Trophoblast cell (in vitro differentiated cells and primary cell): ENCODE data around the gene SMARCC2.

Source experiments
- DNase-seq, 2 donors: peaks; one replicate each; pipeline ENCODE4 v3.0.0-alpha.2; 2016
- H2AFZ ChIP-seq: 2 replicates; pipeline ENCODE4 v1.6.1; 2013; ENCODE audit warnings: low read length, moderate library complexity, mild to moderate bottlenecking; ENCODE audit not compliant: insufficient read depth, poor library complexity
- H2AK5ac ChIP-seq: 2 replicates; pipeline ENCODE4 v1.6.1; 2013; ENCODE audit warnings: mild to moderate bottlenecking, low read length
- H2BK120ac ChIP-seq: 2 replicates; pipeline ENCODE4 v1.6.1; 2013; ENCODE audit warnings: low read length, mild to moderate bottlenecking, moderate library complexity; ENCODE audit not compliant: insufficient read depth, poor library complexity
- H2BK12ac ChIP-seq: 2 replicates; pipeline ENCODE4 v1.6.1; 2013; ENCODE audit warnings: mild to moderate bottlenecking, low read length, moderate library complexity
- H2BK5ac ChIP-seq: 2 replicates; pipeline ENCODE4 v1.6.1; 2013; ENCODE audit warnings: low read length, low read depth, moderate library complexity, mild to moderate bottlenecking; ENCODE audit not compliant: poor library complexity
- H3K14ac ChIP-seq: 2 replicates; pipeline ENCODE4 v1.6.1; 2013; ENCODE audit warnings: mild to moderate bottlenecking, low read length
- H3K18ac ChIP-seq: 2 replicates; pipeline ENCODE4 v1.6.1; 2013; ENCODE audit warnings: mild to moderate bottlenecking, low read length
- H3K23ac ChIP-seq: 2 replicates; pipeline ENCODE4 v1.6.1; 2013; ENCODE audit warnings: low read length
- H3K27ac ChIP-seq: 2 replicates; pipeline ENCODE4 v1.5.1; 2013; ENCODE audit warnings: low read depth, mild to moderate bottlenecking, inconsistent platforms, low read length, moderate library complexity
- H3K27me3 ChIP-seq: 2 replicates; pipeline ENCODE4 v1.6.1; 2013; ENCODE audit warnings: inconsistent platforms, mild to moderate bottlenecking, low read length, moderate library complexity; ENCODE audit not compliant: insufficient read depth
- H3K36me3 ChIP-seq, 2 experiments: 1 replicate in 1 of 2; 2 replicates in 1 of 2; pipeline ENCODE4 v1.6.1; 2013; ENCODE audit warnings: low read length in 2 of 2, mild to moderate bottlenecking in 2 of 2, moderate library complexity in 1 of 2; ENCODE audit not compliant: insufficient read depth in 2 of 2, control insufficient read depth in 1 of 2
- H3K4ac ChIP-seq: 2 replicates; pipeline ENCODE4 v1.6.1; 2013; ENCODE audit warnings: low read depth, mild to moderate bottlenecking, low read length, moderate library complexity
- H3K4me1 ChIP-seq, 2 experiments: 1 replicate in 1 of 2; 2 replicates in 1 of 2; pipeline ENCODE4 v1.6.1; 2013; ENCODE audit warnings: low read length in 2 of 2, mild to moderate bottlenecking in 2 of 2, moderate library complexity in 1 of 2; ENCODE audit not compliant: insufficient read depth in 2 of 2, control insufficient read depth in 1 of 2
- H3K4me2 ChIP-seq: 2 replicates; pipeline ENCODE4 v1.6.1; 2013; ENCODE audit warnings: inconsistent platforms, mild to moderate bottlenecking, low read length, moderate library complexity
- H3K4me3 ChIP-seq: 2 replicates; pipeline ENCODE4 v1.5.1; 2013; ENCODE audit warnings: mild to moderate bottlenecking, low read depth, low read length, inconsistent platforms
- H3K79me1 ChIP-seq: one replicate; pipeline ENCODE4 v1.6.1; 2013; ENCODE audit warnings: low read length
- H3K79me2 ChIP-seq: 2 replicates; pipeline ENCODE4 v1.6.1; 2013; ENCODE audit warnings: low read length, mild to moderate bottlenecking; ENCODE audit not compliant: control insufficient read depth, insufficient read depth, poor library complexity
- H3K9ac ChIP-seq: 2 replicates; pipeline ENCODE4 v1.6.1; 2013; ENCODE audit warnings: mild to moderate bottlenecking, low read length
- H3K9me3 ChIP-seq: 2 replicates; pipeline ENCODE4 v1.6.1; 2013; ENCODE audit warnings: low read depth, mild to moderate bottlenecking, control low read depth, inconsistent platforms, low read length; ENCODE audit not compliant: insufficient read depth
- H4K12ac ChIP-seq: 2 replicates; pipeline ENCODE4 v1.6.1; 2013; ENCODE audit warnings: low read depth, mild to moderate bottlenecking, low read length, moderate library complexity
- H4K8ac ChIP-seq: 2 replicates; pipeline ENCODE4 v1.6.1; 2013; ENCODE audit warnings: low read depth, mild to moderate bottlenecking, low read length, moderate library complexity
- H4K91ac ChIP-seq: one replicate; pipeline ENCODE4 v1.6.1; 2013; ENCODE audit warnings: low read depth, mild to moderate bottlenecking, low read length, moderate library complexity
- WGBS: extraction: QIAGEN DNeasy Blood & Tissue Kit; methylation state at CpG from one replicate; pipeline ENCODE4 v1.1.7; 2013; ENCODE audit warnings: missing lambda C conversion rate; ENCODE audit not compliant: insufficient read length, insufficient coverage; ENCODE audit errors: extremely low coverage; 5-methylcytosine and 5-hydroxymethylcytosine counted together

Gene SMARCC2

GRCh38 chr12:56146492-56147460, 42.5 kb downstream of the SMARCC2 start:
- Histone ChIP-seq H4K91ac (no peak overlapping the region), H3K14ac (no peak overlapping the region), H2BK12ac (no peak overlapping the region), H3K4me3 (no peak overlapping the region), H3K9me3 (no peaks in the 10 kb centered on the region), H3K36me3 (peaks cover 23 to 28% of the 10 kb centered on the region in 2 experiments), H3K27me3 (no peaks in the 10 kb centered on the region), H3K79me1 (peaks cover under 1% of the 10 kb centered on the region), H2AK5ac (no peak overlapping the region), H3K27ac (no peak overlapping the region), H3K4me1 (peaks cover 4 to 5% of the 10 kb centered on the region in 2 experiments), H3K9ac (no peak overlapping the region), H2BK120ac (no peak overlapping the region), H3K18ac (no peak overlapping the region), H3K23ac (no peak overlapping the region), H4K12ac (no peak overlapping the region), H3K4me2 (no peak overlapping the region), H2AFZ (no peak overlapping the region), H3K4ac (no peak overlapping the region), H2BK5ac (no peak overlapping the region), H4K8ac (no peak overlapping the region), H3K79me2 (no peaks in the 10 kb centered on the region)
- WGBS, result no CpG with 5 or more reads among the region's 13 CpGs
- peak; percentile 59 to 78 for DNase-seq

DNA sequence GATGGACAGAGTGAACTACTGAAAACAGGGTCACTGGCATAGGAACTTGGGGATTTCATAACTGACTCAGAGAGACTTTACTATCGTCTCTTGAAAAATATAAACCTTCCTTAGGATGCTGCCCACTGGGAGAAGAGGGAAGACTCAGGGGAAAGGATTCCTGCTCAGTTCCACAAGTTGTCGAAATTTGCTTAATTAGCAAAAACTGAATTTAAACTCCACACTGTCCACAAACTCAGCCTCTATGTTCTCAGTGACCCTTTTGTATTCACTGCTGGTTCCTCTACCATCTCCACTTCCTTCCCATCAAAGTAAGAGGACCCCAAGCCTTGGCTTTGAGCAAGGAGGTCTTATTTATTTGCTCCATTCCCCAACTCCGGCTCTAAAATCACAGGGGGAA, 44.1 kb downstream of the SMARCC2 start:
- Histone ChIP-seq H4K12ac (no peak overlapping the region), H2AK5ac (no peak overlapping the region), H3K36me3 (peaks cover 23 to 34% of the 10 kb centered on the region in 2 experiments), H3K4me3 (no peak overlapping the region), H3K23ac (no peak overlapping the region), H3K9me3 (no peaks in the 10 kb centered on the region), H3K4me2 (no peak overlapping the region), H4K8ac (no peak overlapping the region), H3K9ac (no peak overlapping the region), H3K4ac (no peak overlapping the region), H3K14ac (no peak overlapping the region), H2AFZ (no peak overlapping the region), H3K27me3 (no peaks in the 10 kb centered on the region), H4K91ac (no peak overlapping the region), H3K4me1 (no peaks in the 10 kb centered on the region), H3K27ac (no peak overlapping the region), H3K18ac (no peak overlapping the region), H3K79me2 (no peaks in the 10 kb centered on the region), H2BK12ac (no peak overlapping the region), H2BK5ac (no peak overlapping the region), H2BK120ac (no peak overlapping the region), H3K79me1 (no peaks in the 10 kb centered on the region)
- WGBS, result no CpG with 5 or more reads among the region's 3 CpGs
- DNase-seq, result no peak

GRCh38 chr12:56143870-56144269, 45.4 kb downstream of the SMARCC2 start:
- Histone ChIP-seq H2AFZ (no peak overlapping the region), H4K8ac (no peak overlapping the region), H2BK5ac (no peak overlapping the region), H3K4me3 (no peak overlapping the region), H3K4me1 (no peaks in the 10 kb centered on the region), H3K18ac (no peak overlapping the region), H3K27me3 (no peaks in the 10 kb centered on the region), H4K12ac (no peak overlapping the region), H3K36me3 (peaks cover 33 to 40% of the 10 kb centered on the region in 2 experiments), H3K79me2 (no peaks in the 10 kb centered on the region), H3K23ac (no peak overlapping the region), H2BK120ac (no peak overlapping the region), H2BK12ac (no peak overlapping the region), H3K4me2 (no peak overlapping the region), H3K9me3 (no peaks in the 10 kb centered on the region), H3K4ac (no peak overlapping the region), H2AK5ac (no peak overlapping the region), H3K14ac (no peak overlapping the region), H4K91ac (no peak overlapping the region), H3K9ac (no peak overlapping the region), H3K79me1 (no peaks in the 10 kb centered on the region), H3K27ac (no peak overlapping the region)
- no peak for DNase-seq
- WGBS, result no CpG with 5 or more reads among the region's 8 CpGs

DNA sequence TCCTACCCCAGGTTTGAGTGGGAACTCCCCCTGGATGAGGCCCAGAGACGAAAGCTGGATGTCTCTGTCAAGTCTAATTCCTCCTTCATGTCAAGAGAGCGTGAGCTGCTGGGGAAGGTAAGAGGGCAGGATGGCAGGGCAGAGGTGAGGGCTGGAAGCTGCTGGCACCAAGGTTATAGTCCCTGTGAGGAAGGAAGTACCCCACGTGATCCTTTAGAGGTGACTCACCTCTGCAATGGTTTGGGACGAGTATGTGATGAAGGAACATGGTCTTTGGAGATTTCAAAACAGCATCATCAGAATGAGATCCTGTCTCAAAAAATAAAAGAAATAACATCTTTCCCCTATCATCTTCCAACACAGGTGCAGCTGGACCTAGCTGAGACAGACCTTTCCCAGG, 46.1 kb downstream of the SMARCC2 start:
- no CpG with 5 or more reads among the region's 4 CpGs for WGBS

More for the DNA sequence above, 46.1 kb downstream of the SMARCC2 start:
- Histone ChIP-seq H2AFZ (no peak overlapping the region), H3K4ac (no peak overlapping the region), H3K27me3 (no peaks in the 10 kb centered on the region), H3K18ac (no peak overlapping the region), H3K79me1 (no peaks in the 10 kb centered on the region), H2BK5ac (no peak overlapping the region), H3K36me3 (peaks cover 36 to 46% of the 10 kb centered on the region in 2 experiments), H2BK12ac (no peak overlapping the region), H4K8ac (no peak overlapping the region), H3K79me2 (no peaks in the 10 kb centered on the region), H3K9me3 (no peaks in the 10 kb centered on the region), H2BK120ac (no peak overlapping the region), H3K9ac (no peak overlapping the region), H3K14ac (no peak overlapping the region), H3K4me2 (no peak overlapping the region), H2AK5ac (no peak overlapping the region), H4K91ac (no peak overlapping the region), H3K4me3 (no peak overlapping the region), H4K12ac (no peak overlapping the region), H3K4me1 (no peaks in the 10 kb centered on the region), H3K23ac (no peak overlapping the region), H3K27ac (no peak overlapping the region)
- DNase-seq, result no peak
